NB4 (cell line): ENCODE data around the gene ADAM8.

Source experiments
- MYC ChIP-seq: IDR thresholded peaks from 2 replicates; pipeline ENCODE4 v1.6.1; 2011; ENCODE audit warnings: low read depth, low read length
- TF ChIP-seq, protein P1 (sequence below): IDR thresholded peaks from one replicate; pipeline ENCODE4 v1.5.1; 2012; ENCODE audit warnings: low read depth, low read length

DNA sequence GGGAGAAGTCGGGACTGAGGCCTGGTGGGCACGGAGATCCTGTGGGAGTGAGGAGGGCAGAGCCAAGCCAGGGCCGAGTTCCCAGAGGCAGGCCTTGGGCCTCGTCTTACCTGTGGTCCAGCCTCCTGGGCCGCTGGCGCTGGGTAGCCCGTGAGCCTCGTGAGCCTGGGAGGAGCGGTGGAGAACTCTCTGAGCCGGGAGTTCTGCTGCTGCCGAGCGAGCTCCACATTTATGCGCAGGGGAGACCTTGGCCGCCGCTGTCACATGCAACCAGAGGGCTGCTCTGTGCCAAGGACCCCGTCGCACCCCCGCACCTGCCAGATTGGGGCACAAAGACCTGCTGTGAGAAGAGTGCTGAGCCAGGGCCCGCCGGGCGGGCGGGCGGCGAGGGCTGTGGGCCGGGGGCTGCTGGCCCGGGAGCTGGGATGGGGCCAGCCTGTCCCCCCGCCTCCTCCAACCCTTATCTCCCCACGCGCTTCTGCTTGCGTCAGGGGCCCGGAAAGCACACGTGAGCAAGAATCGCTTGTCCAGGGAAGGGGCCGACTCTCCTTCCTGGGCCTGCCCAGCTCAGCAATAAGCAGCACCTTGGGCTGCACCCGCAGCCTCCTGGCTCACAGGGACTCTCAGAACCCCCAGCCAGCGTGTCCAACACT is 28.9 kb downstream of the ADAM8 start:
- TF ChIP-seq, protein P1, sequence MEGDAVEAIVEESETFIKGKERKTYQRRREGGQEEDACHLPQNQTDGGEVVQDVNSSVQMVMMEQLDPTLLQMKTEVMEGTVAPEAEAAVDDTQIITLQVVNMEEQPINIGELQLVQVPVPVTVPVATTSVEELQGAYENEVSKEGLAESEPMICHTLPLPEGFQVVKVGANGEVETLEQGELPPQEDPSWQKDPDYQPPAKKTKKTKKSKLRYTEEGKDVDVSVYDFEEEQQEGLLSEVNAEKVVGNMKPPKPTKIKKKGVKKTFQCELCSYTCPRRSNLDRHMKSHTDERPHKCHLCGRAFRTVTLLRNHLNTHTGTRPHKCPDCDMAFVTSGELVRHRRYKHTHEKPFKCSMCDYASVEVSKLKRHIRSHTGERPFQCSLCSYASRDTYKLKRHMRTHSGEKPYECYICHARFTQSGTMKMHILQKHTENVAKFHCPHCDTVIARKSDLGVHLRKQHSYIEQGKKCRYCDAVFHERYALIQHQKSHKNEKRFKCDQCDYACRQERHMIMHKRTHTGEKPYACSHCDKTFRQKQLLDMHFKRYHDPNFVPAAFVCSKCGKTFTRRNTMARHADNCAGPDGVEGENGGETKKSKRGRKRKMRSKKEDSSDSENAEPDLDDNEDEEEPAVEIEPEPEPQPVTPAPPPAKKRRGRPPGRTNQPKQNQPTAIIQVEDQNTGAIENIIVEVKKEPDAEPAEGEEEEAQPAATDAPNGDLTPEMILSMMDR: no peak
- TF ChIP-seq MYC: no peak
